Measurements from ENCODE around the gene BHLHA15. TPM values are rescaled to one million over a fixed set of nuclear protein-coding genes. Genes with fewer than 3 reads are reported as not detected.

The BHLHA15 gene
- total RNA-seq, 1 experiment from 2014 or later: 2.8 TPM

GRCh38 chr7:98191668-98192431, 19.4 kb upstream of the BHLHA15 start:
- H3K4me1 Mint-ChIP-seq: no peaks in the 10 kb centered on the region
- ATAC-seq (no peak), DNase-seq (ENCODE audit: low spot score) (no peak)
- ChIA-PET CTCF (interaction anchor here (0.9 kb wide), 1 partner anchor 178 kb away, joined by 3 read pairs; no protein-coding TSS in a partner anchor), POLR2A (no interaction called here)
- H3K27ac Mint-ChIP-seq: no peak overlapping the region
- H3K36me3 Mint-ChIP-seq: peaks cover 23% of the 10 kb centered on the region
- no peaks in the 10 kb centered on the region for H3K9me3 Mint-ChIP-seq
- no peak overlapping the region for H3K4me3 Mint-ChIP-seq
- TF ChIP-seq ZNF138 (CRISPR knock-in tag; conservative IDR thresholded peaks at IDR 0.05) (no peak), TP53 (CRISPR knock-in tag; IDR thresholded peaks at IDR 0.05) (no peak), ELF4 (CRISPR knock-in tag; IDR thresholded peaks at IDR 0.05; ENCODE audit: low read depth) (no peak), CREM (CRISPR knock-in tag; IDR thresholded peaks at IDR 0.05) (no peak), E2F4 (CRISPR knock-in tag; IDR thresholded peaks at IDR 0.05; ENCODE audit: borderline replicate concordance, low read depth) (no peak), STAT6 (CRISPR knock-in tag; conservative IDR thresholded peaks at IDR 0.05; ENCODE audit: low read depth) (no peak), PREB (CRISPR knock-in tag; IDR thresholded peaks at IDR 0.05; ENCODE audit: borderline replicate concordance) (no peak)
- H3K27me3 Mint-ChIP-seq (ENCODE audit: low read depth): no peaks in the 10 kb centered on the region

GRCh38 chr7:98192781-98193457, 18.3 kb upstream of the BHLHA15 start:
- H3K27me3 Mint-ChIP-seq (ENCODE audit: low read depth): no peaks in the 10 kb centered on the region
- no peak for ATAC-seq
- H3K4me1 Mint-ChIP-seq: no peaks in the 10 kb centered on the region
- H3K27ac Mint-ChIP-seq: no peak overlapping the region
- H3K36me3 Mint-ChIP-seq: peaks cover 23% of the 10 kb centered on the region
- no peaks in the 10 kb centered on the region for H3K9me3 Mint-ChIP-seq
- no peak for TF ChIP-seq FOXP4 (CRISPR knock-in tag; IDR thresholded peaks at IDR 0.05)
- no peak for TF ChIP-seq FOXK1 (CRISPR knock-in tag; IDR thresholded peaks at IDR 0.05)
- TF ChIP-seq GTF2I (CRISPR knock-in tag; conservative IDR thresholded peaks at IDR 0.05): no peak
- no peak for TF ChIP-seq HMGXB4 (CRISPR knock-in tag; IDR thresholded peaks at IDR 0.05)
- TF ChIP-seq ZMAT4 (CRISPR knock-in tag; IDR thresholded peaks at IDR 0.05): no peak
- TF ChIP-seq CBFB (CRISPR knock-in tag; IDR thresholded peaks at IDR 0.05; ENCODE audit: low read depth): no peak
- no peak for TF ChIP-seq ATF1 (CRISPR knock-in tag; IDR thresholded peaks at IDR 0.05)
- TF ChIP-seq NR3C1 (CRISPR knock-in tag; conservative IDR thresholded peaks at IDR 0.05; ENCODE audit: low read depth): no peak
- no peak for TF ChIP-seq MYBL2 (CRISPR knock-in tag; IDR thresholded peaks at IDR 0.05)
- no peak for TF ChIP-seq CTCF (IDR thresholded peaks at IDR 0.05)
- no peak for TF ChIP-seq FOXP1 (CRISPR knock-in tag; IDR thresholded peaks at IDR 0.05; ENCODE audit: borderline replicate concordance)
- TF ChIP-seq JUN (CRISPR knock-in tag; IDR thresholded peaks at IDR 0.05): no peak
- TF ChIP-seq USF2 (CRISPR knock-in tag; IDR thresholded peaks at IDR 0.05): no peak
- ChIA-PET POLR2A (no interaction called here), CTCF (no interaction called here)
- no peak overlapping the region for H3K4me3 Mint-ChIP-seq
- no peak for DNase-seq (ENCODE audit: low spot score)

All from WTC11 (cell line).